GM10266 (cell line): ENCODE data around the gene NCKAP5.

Experiments
- DNase-seq: peaks from one replicate; pipeline ENCODE4 v3.0.0; 2012; ENCODE audit errors: extremely low spot score
- CTCF ChIP-seq: IDR thresholded peaks from 2 replicates; pipeline ENCODE4 v1.5.1; 2012; ENCODE audit warnings: mild to moderate bottlenecking, low read depth; ENCODE audit not compliant: control insufficient read depth, insufficient read depth; ENCODE audit errors: missing control alignments

The NCKAP5 gene

GRCh38 chr2:132776287-132776686 lies 792.0 kb downstream of the NCKAP5 start:
- DNase-seq = no peak
- TF ChIP-seq CTCF = no peak

GRCh38 chr2:132774189-132774588 lies 794.1 kb downstream of the NCKAP5 start:
- no peak for DNase-seq
- TF ChIP-seq CTCF = no peak

GRCh38 chr2:132773331-132773730 lies 794.9 kb downstream of the NCKAP5 start:
- no peak for DNase-seq
- TF ChIP-seq CTCF = no peak

- no peak for TF ChIP-seq CTCF
- DNase-seq = no peak
Measured at GRCh38 chr2:132772340-132772739, 795.9 kb downstream of the NCKAP5 start.

- DNase-seq = no peak
- TF ChIP-seq CTCF = no peak
Measured at GRCh38 chr2:132766573-132766972, 801.7 kb downstream of the NCKAP5 start.

GRCh38 chr2:132761437-132761836 lies 806.8 kb downstream of the NCKAP5 start:
- no peak for DNase-seq
- no peak for TF ChIP-seq CTCF

- no peak for TF ChIP-seq CTCF
- DNase-seq = no peak
Measured at GRCh38 chr2:132760971-132761370, 807.3 kb downstream of the NCKAP5 start.
